ENCODE data around the gene OR4S1.
"Not testable (repeated sequence)": the region's sequence is repeated elsewhere in the genome, so short reads cannot be mapped to it uniquely, and the experiment has no call there.

Gene OR4S1, protein sequence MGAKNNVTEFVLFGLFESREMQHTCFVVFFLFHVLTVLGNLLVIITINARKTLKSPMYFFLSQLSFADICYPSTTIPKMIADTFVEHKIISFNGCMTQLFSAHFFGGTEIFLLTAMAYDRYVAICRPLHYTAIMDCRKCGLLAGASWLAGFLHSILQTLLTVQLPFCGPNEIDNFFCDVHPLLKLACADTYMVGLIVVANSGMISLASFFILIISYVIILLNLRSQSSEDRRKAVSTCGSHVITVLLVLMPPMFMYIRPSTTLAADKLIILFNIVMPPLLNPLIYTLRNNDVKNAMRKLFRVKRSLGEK

DNA sequence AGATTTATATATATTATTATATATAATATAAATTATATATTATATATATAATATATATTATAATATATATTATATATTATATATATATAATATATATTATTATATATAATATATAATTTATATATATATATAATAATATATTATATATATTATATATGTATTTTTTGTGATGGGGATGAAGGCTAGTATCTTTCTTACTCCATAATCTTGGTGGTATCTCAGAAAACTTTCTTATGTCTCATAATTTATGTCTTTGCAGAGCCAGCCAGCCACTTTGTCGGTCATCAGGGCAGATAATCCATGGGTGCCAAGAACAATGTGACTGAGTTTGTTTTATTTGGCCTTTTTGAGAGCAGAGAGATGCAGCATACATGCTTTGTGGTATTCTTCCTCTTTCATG lies at the start of gene OR4S1:
OR4S1 (plus strand) TSS at position 301 of the 400 bp plus-strand sequence; CDS start at position 301, 0 bp downstream.
- TF ChIP-seq, protein P1, sequence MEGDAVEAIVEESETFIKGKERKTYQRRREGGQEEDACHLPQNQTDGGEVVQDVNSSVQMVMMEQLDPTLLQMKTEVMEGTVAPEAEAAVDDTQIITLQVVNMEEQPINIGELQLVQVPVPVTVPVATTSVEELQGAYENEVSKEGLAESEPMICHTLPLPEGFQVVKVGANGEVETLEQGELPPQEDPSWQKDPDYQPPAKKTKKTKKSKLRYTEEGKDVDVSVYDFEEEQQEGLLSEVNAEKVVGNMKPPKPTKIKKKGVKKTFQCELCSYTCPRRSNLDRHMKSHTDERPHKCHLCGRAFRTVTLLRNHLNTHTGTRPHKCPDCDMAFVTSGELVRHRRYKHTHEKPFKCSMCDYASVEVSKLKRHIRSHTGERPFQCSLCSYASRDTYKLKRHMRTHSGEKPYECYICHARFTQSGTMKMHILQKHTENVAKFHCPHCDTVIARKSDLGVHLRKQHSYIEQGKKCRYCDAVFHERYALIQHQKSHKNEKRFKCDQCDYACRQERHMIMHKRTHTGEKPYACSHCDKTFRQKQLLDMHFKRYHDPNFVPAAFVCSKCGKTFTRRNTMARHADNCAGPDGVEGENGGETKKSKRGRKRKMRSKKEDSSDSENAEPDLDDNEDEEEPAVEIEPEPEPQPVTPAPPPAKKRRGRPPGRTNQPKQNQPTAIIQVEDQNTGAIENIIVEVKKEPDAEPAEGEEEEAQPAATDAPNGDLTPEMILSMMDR (conservative IDR thresholded peaks at IDR 0.05), result no peak
- TF ChIP-seq ZFX (IDR thresholded peaks at IDR 0.05), result no peak
- H3K27ac ChIP-seq, result no peak within 1 kb of the TSS

DNA sequence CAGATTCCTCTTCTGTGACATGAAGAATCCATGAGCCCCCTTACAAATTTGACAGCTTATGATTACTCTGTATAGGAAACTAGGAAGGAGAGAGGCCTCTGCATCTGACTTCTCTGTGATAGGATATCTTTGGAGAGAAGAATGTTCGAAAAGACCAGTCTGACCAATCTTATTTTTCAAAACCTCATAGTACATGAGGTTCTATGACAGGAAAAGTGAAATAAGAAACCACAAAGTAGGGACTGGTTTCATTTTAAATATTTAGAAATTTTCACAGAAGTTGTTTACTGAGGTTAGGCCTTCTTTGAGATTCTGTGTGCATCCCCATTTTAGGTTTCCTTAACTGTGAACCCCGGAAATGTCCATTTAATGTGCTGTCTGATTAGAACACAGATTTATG lies 44.4 kb upstream of the OR4S1 start:
- H3K27ac ChIP-seq, result no peak overlapping the region

DNA sequence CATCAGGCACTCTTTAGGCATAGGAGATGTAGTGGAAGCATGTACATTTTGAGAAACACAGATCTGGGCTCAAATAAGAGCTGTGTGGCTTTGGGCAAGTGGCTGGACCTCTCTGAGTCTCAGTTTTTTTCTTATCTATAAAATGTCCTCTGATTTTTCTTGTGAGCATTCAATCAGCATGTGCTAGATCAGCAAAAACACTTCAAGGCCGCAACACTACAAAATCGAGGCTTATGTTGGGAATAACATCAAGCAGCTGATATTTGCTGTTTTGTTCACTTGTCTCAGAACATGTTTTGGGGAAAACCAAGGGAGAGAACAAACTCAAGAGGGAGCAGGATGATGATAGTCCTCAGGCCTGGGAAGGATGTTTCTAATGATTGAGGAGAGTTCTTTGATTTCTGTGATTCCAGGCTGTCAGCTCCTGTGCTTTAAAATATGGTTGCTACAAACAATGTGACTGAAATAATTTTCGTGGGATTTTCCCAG lies 42.6 kb upstream of the OR4S1 start, which contains the start of gene OR4X1:
OR4X1 (plus strand) TSS at position 439 of the 489 bp plus-strand sequence; CDS start at position 439, 0 bp downstream.
- no peak within 1 kb of the TSS for H3K27ac ChIP-seq
- TF ChIP-seq, protein P1 (conservative IDR thresholded peaks at IDR 0.05), result no peak
- no peak for TF ChIP-seq ZFX (IDR thresholded peaks at IDR 0.05)

More for the DNA sequence above, 44.4 kb upstream of the OR4S1 start:
- no peak for TF ChIP-seq ZFX (IDR thresholded peaks at IDR 0.05)
- TF ChIP-seq, protein P1 (conservative IDR thresholded peaks at IDR 0.05), result no peak

DNA sequence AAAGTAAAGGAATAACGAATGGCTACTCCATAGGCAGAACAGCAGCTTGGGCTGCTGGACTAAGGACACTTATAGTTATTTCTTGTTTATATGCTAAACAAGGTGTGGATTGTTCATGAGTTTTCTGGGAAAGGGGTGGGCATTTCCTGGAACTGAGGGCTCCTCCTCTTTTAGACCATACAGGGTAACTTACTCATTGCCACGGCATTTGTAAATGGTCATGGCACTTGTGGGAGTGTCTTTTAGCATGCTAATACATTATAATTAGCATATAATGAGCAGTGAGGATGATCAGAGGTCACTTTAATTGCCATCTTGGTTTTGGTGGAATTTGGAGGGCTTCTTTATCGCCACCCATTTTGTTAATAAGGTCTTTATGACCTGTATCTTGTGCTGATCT lies 35.4 kb upstream of the OR4S1 start:
- TF ChIP-seq, protein P1 (conservative IDR thresholded peaks at IDR 0.05), result no peak
- no peak for TF ChIP-seq ZFX (IDR thresholded peaks at IDR 0.05)
- H3K27ac ChIP-seq, result no peak overlapping the region

DNA sequence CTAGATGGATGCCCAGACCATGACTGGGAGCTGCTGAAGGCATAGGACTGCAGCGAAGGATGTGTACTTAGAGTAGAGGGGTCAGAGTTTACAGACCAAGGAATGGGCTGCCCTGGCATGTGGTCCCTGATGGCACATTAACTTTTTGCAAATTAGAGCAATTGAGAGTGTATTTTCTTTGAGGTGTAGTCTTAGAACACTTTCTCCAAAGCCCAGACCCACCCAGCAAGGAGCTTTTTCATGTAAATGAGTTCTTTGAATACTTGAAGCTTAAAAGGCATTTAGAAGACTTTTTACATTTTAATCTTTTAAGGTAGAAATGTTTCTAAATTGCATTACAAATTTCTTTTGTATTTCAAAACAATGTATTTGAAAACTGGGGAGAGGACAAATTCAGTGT lies 33.4 kb upstream of the OR4S1 start:
- no peak overlapping the region for H3K27ac ChIP-seq
- TF ChIP-seq, protein P1 (conservative IDR thresholded peaks at IDR 0.05), result no peak
- TF ChIP-seq ZFX (IDR thresholded peaks at IDR 0.05), result no peak

DNA sequence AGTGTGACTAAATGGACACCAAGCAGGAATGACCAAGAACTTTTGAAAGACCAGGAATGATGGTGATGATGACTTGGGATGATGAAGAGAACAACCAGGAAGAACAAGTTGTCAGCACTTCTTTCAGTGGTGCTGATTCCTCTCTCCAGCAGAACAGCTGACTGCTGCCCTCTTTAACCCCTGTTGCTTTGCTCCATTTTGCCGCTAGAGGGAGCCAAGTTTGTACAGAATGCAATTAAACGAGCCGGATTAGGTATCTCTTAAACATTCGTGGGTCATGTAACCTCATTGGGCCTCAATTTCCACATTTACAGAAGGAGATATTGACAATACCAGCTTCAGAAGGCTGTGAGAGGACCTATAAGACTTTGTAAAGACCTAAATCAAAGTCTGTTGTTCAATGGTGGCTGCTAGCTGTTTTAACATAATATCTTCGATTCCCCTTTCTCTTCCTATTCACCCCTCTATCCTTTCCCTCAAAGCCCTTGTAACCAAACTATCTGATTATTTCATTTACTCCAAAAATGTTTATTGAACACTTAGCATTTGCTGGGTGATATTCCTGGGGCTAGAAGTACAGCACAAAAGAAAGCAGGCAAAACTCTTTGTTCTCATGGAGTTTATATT lies 1.9 kb downstream of the OR4S1 start:
- H3K27ac ChIP-seq, result no peak overlapping the region
- TF ChIP-seq ZFX (IDR thresholded peaks at IDR 0.05), result no peak
- TF ChIP-seq, protein P1 (conservative IDR thresholded peaks at IDR 0.05), result peak; percentile 95

DNA sequence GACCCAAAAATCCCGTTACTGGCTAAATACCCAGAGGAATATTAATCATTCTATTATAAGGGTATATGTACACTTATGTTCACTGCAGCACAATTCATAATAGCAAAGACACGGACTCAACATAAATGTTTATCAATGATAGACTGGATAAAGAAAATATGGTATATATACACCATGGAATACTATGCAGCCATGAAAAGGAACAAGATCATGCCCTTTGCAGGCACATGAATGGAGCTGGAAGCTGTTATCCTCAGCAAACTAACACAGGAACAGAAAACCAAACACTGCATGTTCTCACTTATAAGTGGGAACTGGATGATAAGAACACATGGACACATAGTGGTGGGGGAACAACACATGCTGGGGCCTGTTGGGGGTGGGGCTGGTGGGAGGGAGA lies 7.6 kb downstream of the OR4S1 start:
- not testable (repeated sequence) for H3K27ac ChIP-seq

DNA sequence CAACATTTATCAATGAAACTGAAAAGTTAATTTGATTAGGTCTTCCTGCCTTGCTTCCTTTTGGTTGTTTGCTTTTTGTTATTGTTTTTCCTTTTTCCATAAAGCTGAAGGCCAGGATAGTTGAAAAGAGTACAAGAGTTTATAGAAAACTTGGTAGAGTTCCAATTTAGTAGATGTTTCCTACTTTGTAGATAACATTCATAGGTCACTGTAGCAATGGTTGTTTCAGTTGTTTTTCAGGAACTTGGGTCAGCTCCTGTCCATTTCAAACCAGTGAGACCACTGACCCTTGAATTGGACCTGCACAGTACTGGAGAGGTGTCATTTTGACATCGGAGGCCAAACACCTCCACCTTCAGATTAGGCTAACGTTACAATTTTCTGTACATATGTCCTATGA lies 13.8 kb downstream of the OR4S1 start:
- not testable (repeated sequence) for H3K27ac ChIP-seq

DNA sequence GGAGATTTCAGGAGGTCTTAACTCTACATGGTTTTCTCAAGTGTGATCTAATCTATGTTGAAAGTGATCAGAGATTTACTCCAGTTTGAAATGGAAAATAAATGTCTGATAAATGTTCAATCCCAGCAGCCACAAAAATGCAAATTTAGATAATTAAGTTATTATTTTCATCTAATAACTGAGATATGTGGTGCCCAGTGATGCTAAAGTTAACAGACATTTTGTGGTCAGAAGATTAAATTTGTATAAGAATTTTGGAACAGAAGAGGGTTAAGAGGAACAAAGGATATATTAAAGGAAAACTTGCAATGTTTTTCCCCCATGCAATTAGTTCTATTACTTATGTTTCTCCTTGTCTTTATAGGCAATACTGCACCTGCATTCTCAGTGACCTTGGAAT lies 18.6 kb downstream of the OR4S1 start, which contains the start of gene OR4C3:
OR4C3 (plus strand) TSS at position 301 of the 400 bp plus-strand sequence. CDS start 102 bp downstream, outside the sequence.
- H3K27ac ChIP-seq, result not testable (repeated sequence)
